AG04449 (cell line): ENCODE measurements around the gene NAP1L4.

ENCODE experiments used
- CTCF ChIA-PET: fragments of 350-600 bp; formaldehyde crosslinking; extraction: SDS; loops from one replicate; lab custom pipeline; 2021; ENCODE audit warnings: antibody characterized with exemption; lab: Yijun Ruan, JAX
- POLR2A ChIA-PET: fragments of 400-600, 350-600 bp; formaldehyde crosslinking; extraction: SDS; loops from one replicate; lab custom pipeline; 2020; ENCODE audit warnings: antibody characterized with exemption, inconsistent platforms; lab: Yijun Ruan, JAX
- DNase-seq: peaks from one replicate; pipeline ENCODE4 v3.0.0-alpha.2; 2010; ENCODE audit warnings: low read depth, low spot score
- H3K4me3 ChIP-seq: 2 replicates; pipeline ENCODE4 v1.5.1; 2011; ENCODE audit warnings: low read depth, mild to moderate bottlenecking, control low read depth, low read length
- TF ChIP-seq, protein P1 (sequence below): IDR thresholded peaks from one replicate; pipeline ENCODE4 v1.5.1; 2011; ENCODE audit warnings: mild to moderate bottlenecking, moderate library complexity, low read length, control low read depth, inconsistent platforms; ENCODE audit not compliant: insufficient read depth; ENCODE audit errors: missing control alignments

Gene NAP1L4

DNA sequence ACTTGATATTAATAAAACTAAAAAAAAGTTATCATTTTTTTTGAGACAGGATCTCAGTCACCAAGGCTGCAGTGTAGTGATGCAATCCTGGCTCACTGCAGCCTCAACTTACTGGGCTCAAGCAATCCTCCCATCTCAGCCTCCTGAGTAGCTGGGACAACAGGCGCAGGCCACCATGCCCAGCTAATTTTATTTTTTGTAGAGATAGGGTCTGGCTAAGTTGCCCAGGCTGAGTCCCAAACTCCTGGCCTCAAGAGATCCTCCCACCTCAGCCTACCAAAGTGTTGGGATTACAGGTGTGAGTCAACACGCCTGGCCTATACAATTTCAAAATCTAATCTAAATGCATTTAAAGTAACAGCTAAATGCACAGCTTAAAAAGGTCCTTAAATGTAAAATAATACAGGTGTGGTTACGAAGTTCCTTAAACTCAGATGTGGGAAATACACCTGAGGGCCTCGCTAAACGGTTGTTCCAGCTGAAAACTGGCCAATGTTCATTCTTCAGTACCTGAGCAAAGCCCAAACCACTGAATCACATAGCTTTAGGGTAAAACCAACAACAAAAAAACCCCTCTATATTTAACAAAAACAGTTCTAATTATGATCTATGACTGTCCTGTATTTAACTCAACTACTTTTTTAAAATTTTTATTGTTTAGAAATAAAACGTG, 11.8 kb downstream of the NAP1L4 start:
- no peak for DNase-seq
- ChIA-PET CTCF (interaction anchor here (1.0 to 2.7 kb wide), 4 partner anchors 9 to 447 kb away, joined by 3 to 8 read pairs (median 4); no protein-coding TSS in a partner anchor), POLR2A (no interaction called here)
- H3K4me3 ChIP-seq, result no peak overlapping the region
- TF ChIP-seq, protein P1, sequence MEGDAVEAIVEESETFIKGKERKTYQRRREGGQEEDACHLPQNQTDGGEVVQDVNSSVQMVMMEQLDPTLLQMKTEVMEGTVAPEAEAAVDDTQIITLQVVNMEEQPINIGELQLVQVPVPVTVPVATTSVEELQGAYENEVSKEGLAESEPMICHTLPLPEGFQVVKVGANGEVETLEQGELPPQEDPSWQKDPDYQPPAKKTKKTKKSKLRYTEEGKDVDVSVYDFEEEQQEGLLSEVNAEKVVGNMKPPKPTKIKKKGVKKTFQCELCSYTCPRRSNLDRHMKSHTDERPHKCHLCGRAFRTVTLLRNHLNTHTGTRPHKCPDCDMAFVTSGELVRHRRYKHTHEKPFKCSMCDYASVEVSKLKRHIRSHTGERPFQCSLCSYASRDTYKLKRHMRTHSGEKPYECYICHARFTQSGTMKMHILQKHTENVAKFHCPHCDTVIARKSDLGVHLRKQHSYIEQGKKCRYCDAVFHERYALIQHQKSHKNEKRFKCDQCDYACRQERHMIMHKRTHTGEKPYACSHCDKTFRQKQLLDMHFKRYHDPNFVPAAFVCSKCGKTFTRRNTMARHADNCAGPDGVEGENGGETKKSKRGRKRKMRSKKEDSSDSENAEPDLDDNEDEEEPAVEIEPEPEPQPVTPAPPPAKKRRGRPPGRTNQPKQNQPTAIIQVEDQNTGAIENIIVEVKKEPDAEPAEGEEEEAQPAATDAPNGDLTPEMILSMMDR, result no peak

DNA sequence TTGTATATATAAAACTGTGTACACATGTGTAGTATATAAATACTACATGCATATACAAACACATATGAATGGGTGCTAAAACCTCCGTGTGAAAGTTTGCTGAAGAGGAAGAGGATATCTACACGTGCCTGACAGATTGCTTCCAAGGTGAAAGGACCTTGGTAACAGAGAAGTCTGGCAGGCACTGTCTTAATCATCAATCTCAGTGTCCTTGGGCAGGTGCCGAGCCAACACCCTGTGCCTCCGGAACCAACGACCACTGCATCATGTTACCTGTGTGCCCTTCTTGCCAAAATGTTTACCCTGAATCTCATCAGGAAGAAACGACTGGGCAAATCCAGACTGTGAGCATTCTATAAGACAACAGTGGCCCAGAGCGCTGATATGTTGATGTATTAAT, 15.0 kb downstream of the NAP1L4 start:
- POLR2A ChIA-PET, result no interaction called here
- H3K4me3 ChIP-seq, result no peak overlapping the region
- no peak for DNase-seq
- TF ChIP-seq, protein P1, result no peak
- CTCF ChIA-PET, result interaction anchor here (1.6 to 3.4 kb wide), 5 partner anchors 9 to 114 kb away, joined by 7 to 15 read pairs (median 12); no protein-coding TSS in a partner anchor

GRCh38 chr11:2976294-2977063, 15.7 kb downstream of the NAP1L4 start:
- no peak overlapping the region for H3K4me3 ChIP-seq
- TF ChIP-seq, protein P1, result no peak
- ChIA-PET CTCF (interaction anchor here (1.0 to 3.4 kb wide), 15 partner anchors 9 to 441 kb away, joined by 3 to 15 read pairs (median 5); no protein-coding TSS in a partner anchor), POLR2A (no interaction called here)
- no peak for DNase-seq

- POLR2A ChIA-PET, result no interaction called here
- H3K4me3 ChIP-seq, result no peak overlapping the region
- CTCF ChIA-PET, result interaction anchor here (0.6 to 3.4 kb wide), 17 partner anchors 8 to 443 kb away, joined by 3 to 15 read pairs (median 5); no protein-coding TSS in a partner anchor
- DNase-seq, result no peak
- TF ChIP-seq, protein P1, result peak; percentile 60
These were observed 16.5 kb downstream of the NAP1L4 start for GRCh38 chr11:2975594-2975993.

GRCh38 chr11:2974272-2974671, 17.9 kb downstream of the NAP1L4 start:
- ChIA-PET POLR2A (no interaction called here), CTCF (interaction anchor here (0.6 to 3.4 kb wide), 7 partner anchors 15 to 443 kb away, joined by 3 to 15 read pairs (median 5); no protein-coding TSS in a partner anchor)
- DNase-seq, result no peak
- TF ChIP-seq, protein P1, result no peak
- no peak overlapping the region for H3K4me3 ChIP-seq

- no peak for DNase-seq
- POLR2A ChIA-PET, result no interaction called here
- H3K4me3 ChIP-seq, result no peak overlapping the region
- CTCF ChIA-PET, result interaction anchor here (1.0 to 1.7 kb wide), 3 partner anchors 8 to 13 kb away, joined by 3 to 7 read pairs (median 4); no protein-coding TSS in a partner anchor
- TF ChIP-seq, protein P1, result no peak
These were observed 23.7 kb downstream of the NAP1L4 start for GRCh38 chr11:2968341-2968900.
